ENCODE results near the gene ZNF429.

DNA sequence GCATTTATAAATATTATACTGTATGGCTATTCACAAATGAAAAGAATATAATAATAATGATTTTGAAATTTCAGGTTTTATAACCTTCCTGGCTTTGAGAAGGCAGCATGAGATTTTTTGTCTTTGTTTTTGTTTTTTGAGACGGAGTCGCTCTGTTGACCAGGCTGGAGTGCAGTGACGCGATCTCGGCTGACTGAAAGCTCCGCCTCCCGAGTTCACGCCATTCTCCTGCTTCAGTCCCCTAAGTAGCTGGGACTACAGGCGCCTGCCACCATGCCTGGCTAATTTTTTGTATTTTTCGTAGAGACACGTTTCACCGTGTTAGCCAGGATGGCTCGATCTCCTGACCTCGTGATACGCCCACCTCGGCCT is 64.1 kb downstream of the ZNF429 start:
- no peak for TF ChIP-seq CTCF (IDR thresholded peaks at IDR 0.05; ENCODE audit: poor library complexity)
- no peak for TF ChIP-seq EZH2phosphoT487 (IDR thresholded peaks at IDR 0.05; ENCODE audit: low read depth, severe bottlenecking, unreplicated experiment)

All from hepatocyte (in vitro differentiated cells).